Right atrium auricular region (tissue), 2 donors: ENCODE data around the gene DCLRE1A. TPM values are rescaled to one million over a fixed set of nuclear protein-coding genes. Genes with fewer than 3 reads are reported as not detected.

Experiments
- DNase-seq: peaks from one replicate; pipeline ENCODE4 v3.0.0-alpha.2; 2019; ENCODE audit warnings: low spot score
- H3K27ac ChIP-seq, 2 donors: fragments of 200-600 bp; sonication (generic); 1 replicate in 1 of 2; 2 replicates in 1 of 2; pipeline ENCODE4 v1.5.1; 2016 to 2019
- H3K27me3 ChIP-seq, 2 donors: fragments of 200-600 bp; sonication (generic); one replicate each; pipeline versions ENCODE4 v1.5.1 to v1.6.0; 2017 to 2019
- H3K36me3 ChIP-seq: fragments of 200-600 bp; sonication (generic); one replicate; pipeline ENCODE4 v1.5.1; 2016
- H3K4me1 ChIP-seq, 2 donors: fragments of 200-600 bp; sonication (generic); one replicate each; pipeline versions ENCODE4 v1.5.1 to v1.6.0; 2017 to 2019
- H3K4me3 ChIP-seq, 2 donors: fragments of 200-600 bp; sonication (generic); 1 replicate in 1 of 2; 2 replicates in 1 of 2; pipeline ENCODE4 v1.5.1; 2017 to 2019; ENCODE audit warnings: mild to moderate bottlenecking in 1 of 2, moderate library complexity in 1 of 2
- H3K9me3 ChIP-seq, 2 donors: fragments of 200-600 bp; sonication (generic); one replicate each; pipeline ENCODE4 v1.5.1; 2019
- CTCF ChIP-seq, 2 donors: fragments of 200-600 bp; sonication (generic); IDR thresholded peaks; one replicate each; pipeline ENCODE4 v1.5.1; 2019; ENCODE audit warnings: antibody characterized with exemption in 2 of 2
- total RNA-seq, 2 donors: library from RNA; depleted of rRNA; stranded (reverse); fragments of >200 nt; gene quantifications; one replicate each; pipeline ENCODE4 v1.1.0, GENCODE V29; 2016

The DCLRE1A gene
- total RNA-seq, 2 donors from 2014 or later = 4.9 to 7.4 TPM

- H3K4me3 ChIP-seq = no peak overlapping the region
These were observed 14.0 kb upstream of the DCLRE1A start for GRCh38 chr10:113867904-113868303.

GRCh38 chr10:113866551-113867394 is 12.9 kb upstream of the DCLRE1A start:
- TF ChIP-seq CTCF (IDR thresholded peaks at IDR 0.05) = no peak
- peaks cover 4% of the 10 kb centered on the region for H3K36me3 ChIP-seq
- H3K4me3 ChIP-seq = no peak overlapping the region
- peaks cover 0 to under 1% of the 10 kb centered on the region in 2 donors for H3K9me3 ChIP-seq
- H3K27me3 ChIP-seq = no peaks in the 10 kb centered on the region
- peaks cover 0 to 18% of the 10 kb centered on the region in 2 donors for H3K4me1 ChIP-seq
- no peak for DNase-seq
- H3K27ac ChIP-seq = peak overlapping the region; percentile 50 to 56

More at GRCh38 chr10:113867904-113868303, 14.0 kb upstream of the DCLRE1A start:
- Histone ChIP-seq H3K27ac (peak overlapping the region in 1 of 2 donors; percentile 50), H3K36me3 (no peaks in the 10 kb centered on the region), H3K9me3 (peaks cover 0 to 12% of the 10 kb centered on the region in 2 donors), H3K4me1 (peaks cover 0 to 18% of the 10 kb centered on the region in 2 donors), H3K27me3 (no peaks in the 10 kb centered on the region)
- DNase-seq = no peak
- TF ChIP-seq CTCF (IDR thresholded peaks at IDR 0.05) = no peak

- DNase-seq = no peak
- TF ChIP-seq CTCF (IDR thresholded peaks at IDR 0.05) = no peak
- Histone ChIP-seq H3K4me1 (peaks cover 0 to 18% of the 10 kb centered on the region in 2 donors), H3K9me3 (peaks cover 0 to 6% of the 10 kb centered on the region in 2 donors), H3K27ac (no peak overlapping the region), H3K4me3 (no peak overlapping the region), H3K36me3 (peaks cover 13% of the 10 kb centered on the region), H3K27me3 (no peaks in the 10 kb centered on the region)
These were observed 12.0 kb upstream of the DCLRE1A start for GRCh38 chr10:113865901-113866300.

GRCh38 chr10:113859261-113859660 is 5.4 kb upstream of the DCLRE1A start:
- Histone ChIP-seq H3K4me1 (peaks cover 0 to 16% of the 10 kb centered on the region in 2 donors), H3K27ac (peak overlapping the region; percentile 9 to 95), H3K27me3 (no peaks in the 10 kb centered on the region), H3K4me3 (no peak overlapping the region), H3K36me3 (peaks cover 15% of the 10 kb centered on the region), H3K9me3 (peaks cover 0 to 6% of the 10 kb centered on the region in 2 donors)
- TF ChIP-seq CTCF (IDR thresholded peaks at IDR 0.05) = no peak
- DNase-seq = no peak

GRCh38 chr10:113858541-113858940 is 4.7 kb upstream of the DCLRE1A start:
- H3K4me1 ChIP-seq = peaks cover 0 to 16% of the 10 kb centered on the region in 2 donors
- peak overlapping the region; percentile 95 for H3K27ac ChIP-seq
- peaks cover 0 to 6% of the 10 kb centered on the region in 2 donors for H3K9me3 ChIP-seq
- H3K27me3 ChIP-seq = no peaks in the 10 kb centered on the region
- no peak for TF ChIP-seq CTCF (IDR thresholded peaks at IDR 0.05)
- H3K4me3 ChIP-seq = no peak overlapping the region
- DNase-seq = no peak
- H3K36me3 ChIP-seq = peaks cover 15% of the 10 kb centered on the region
